Endothelial cell of umbilical vein (primary cell): ENCODE data around the gene TTC21A. TPM values are rescaled to one million over a fixed set of nuclear protein-coding genes. Genes with fewer than 3 reads are reported as not detected.

ENCODE experiments used
- BruUV-seq: library from RNA; stranded (reverse); fragments of 400-500 nt; replicated peaks from 2 replicates; lab custom pipeline; 2021; lab: Mats Ljungman, UMichigan
- CTCF ChIA-PET: fragments of 300-600, 350-600 bp; sonication (Branson Sonifier 250); formaldehyde crosslinking; loops from one replicate; lab custom pipeline; 2021; ENCODE audit warnings: antibody characterized with exemption, inconsistent platforms; lab: Charles Lee
- POLR2A ChIA-PET: fragments of 300-600, 350-600 bp; sonication (Branson Sonifier 250); formaldehyde crosslinking; loops from one replicate; lab custom pipeline; 2021; ENCODE audit warnings: antibody characterized with exemption, inconsistent platforms; lab: Charles Lee
- DNase-seq: peaks from one replicate; pipeline ENCODE4 v3.0.0-alpha.2; 2011; ENCODE audit warnings: low read depth, low spot score
- FAIRE-seq: peaks from 2 replicates; lab custom pipeline; 2011; peaks lifted over from hg19 to GRCh38; lab: Jason Lieb, UNC
- H2AFZ ChIP-seq: 2 replicates; pipeline ENCODE4 v1.6.0; 2012; ENCODE audit warnings: low read depth, low read length, control low read depth, inconsistent platforms
- H3K27ac ChIP-seq: 2 replicates; pipeline ENCODE4 v1.5.1; 2011; ENCODE audit warnings: low read depth, mild to moderate bottlenecking, control low read depth, low read length, moderate library complexity; ENCODE audit not compliant: insufficient read depth
- H3K27me3 ChIP-seq, 2 experiments: 2 replicates each; pipeline versions ENCODE4 v1.6.0 to v1.6.1; 2011; ENCODE audit warnings: low read length in 2 of 2, mixed read lengths in 1 of 2; ENCODE audit not compliant: control insufficient read depth in 2 of 2, insufficient read depth in 2 of 2
- H3K36me3 ChIP-seq, 2 experiments: 2 replicates in 1 of 2; 3 replicates in 1 of 2; pipeline ENCODE4 v1.5.1; 2011; ENCODE audit warnings: low read length in 2 of 2, mild to moderate bottlenecking in 1 of 2, moderate library complexity in 1 of 2; ENCODE audit not compliant: control insufficient read depth in 2 of 2, insufficient read depth in 2 of 2; ENCODE audit errors: extremely low read depth in 1 of 2
- H3K4me1 ChIP-seq: 3 replicates; pipeline ENCODE4 v1.5.1; 2011; ENCODE audit warnings: mild to moderate bottlenecking, low read length; ENCODE audit not compliant: control insufficient read depth, insufficient read depth; ENCODE audit errors: extremely low read depth
- H3K4me2 ChIP-seq: 2 replicates; pipeline ENCODE4 v1.6.1; 2011; ENCODE audit warnings: low read length, control low read depth, mixed read lengths; ENCODE audit not compliant: insufficient read depth
- H3K4me3 ChIP-seq, 3 experiments: fragments of 200-600 bp in 1 of 3; sonication (generic), shearing (Covaris generic) in 1 of 3; replicated peaks in 1 of 3; 2 replicates each; pipeline ENCODE4 v1.5.1; 2011 to 2016; ENCODE audit warnings: control low read depth in 3 of 3, low read length in 3 of 3, mild to moderate bottlenecking in 2 of 3, inconsistent platforms in 1 of 3, low read depth in 1 of 3, moderate library complexity in 1 of 3; ENCODE audit not compliant: insufficient read depth in 1 of 3
- H3K79me2 ChIP-seq: 2 replicates; pipeline ENCODE4 v1.6.0; 2012; ENCODE audit warnings: low read length, inconsistent platforms; ENCODE audit not compliant: control insufficient read depth, insufficient read depth
- H3K9ac ChIP-seq: replicated peaks from 2 replicates; pipeline ENCODE3; 2011; ENCODE audit warnings: low read length, control low read depth; ENCODE audit not compliant: insufficient read depth; ENCODE audit errors: extremely low read depth
- H3K9me1 ChIP-seq: replicated peaks from 3 replicates; pipeline ENCODE4 v1.6.0; 2011; ENCODE audit warnings: mild to moderate bottlenecking, low read length; ENCODE audit not compliant: control insufficient read depth, insufficient read depth; ENCODE audit errors: extremely low read depth
- H3K9me3 ChIP-seq: replicated peaks from 2 replicates; pipeline ENCODE4 v1.5.1; 2012; ENCODE audit warnings: low read length, inconsistent platforms; ENCODE audit not compliant: control insufficient read depth, insufficient read depth
- H4K20me1 ChIP-seq: replicated peaks from 2 replicates; pipeline ENCODE3; 2011; ENCODE audit warnings: mild to moderate bottlenecking, low read length; ENCODE audit not compliant: control insufficient read depth, insufficient read depth; ENCODE audit errors: extremely low read depth
- FOS ChIP-seq: IDR thresholded peaks from 2 replicates; pipeline ENCODE4 v1.6.1; 2011; ENCODE audit warnings: mild to moderate bottlenecking, low read length, moderate library complexity, borderline replicate concordance; ENCODE audit not compliant: insufficient read depth
- JUN ChIP-seq: IDR thresholded peaks from 2 replicates; pipeline ENCODE4 v1.6.1; 2011; ENCODE audit warnings: borderline replicate concordance, low read depth; ENCODE audit not compliant: insufficient read length, insufficient read depth
- MAX ChIP-seq: IDR thresholded peaks from 2 replicates; pipeline ENCODE4 v1.6.1; 2011; ENCODE audit not compliant: insufficient read depth, insufficient read length
- MYC ChIP-seq: IDR thresholded peaks from one replicate; pipeline ENCODE4 v1.6.1; 2011; ENCODE audit warnings: mild to moderate bottlenecking, low read depth, low read length
- POLR2A ChIP-seq: IDR thresholded peaks from 2 replicates; pipeline ENCODE4 v1.6.1; 2012; ENCODE audit warnings: low read depth, mild to moderate bottlenecking, control low read depth, low read length
- POLR2AphosphoS5 ChIP-seq: IDR thresholded peaks from 2 replicates; pipeline ENCODE4 v1.6.1; 2012; ENCODE audit warnings: low read depth, mild to moderate bottlenecking, control low read depth, low read length, moderate library complexity; ENCODE audit not compliant: insufficient read depth
- dilution Hi-C: fragments of 300-500 bp; cut with MboI; formaldehyde crosslinking; loops from one replicate; pipeline ENCODE4 v1.15.0; 2019; ENCODE audit warnings: low sequenced_read_pairs; ENCODE audit not compliant: extremely low pct_ligation_motif_present
- intact Hi-C: fragments of 100-400 bp; cut with micrococcal nuclease; formaldehyde crosslinking; loops from one replicate; pipeline ENCODE4 v1.10.0; 2022
- polyA plus RNA-seq, 4 experiments: library from polyadenylated mRNA; depleted of rRNA in 3 of 4; stranded (reverse) in 3 of 4; unstranded in 1 of 4; fragments of >200 nt; gene quantifications; 2 replicates each; pipeline versions ENCODE4 v1.2.1 to v1.2.3, GENCODE V29; 2011 to 2012; ENCODE audit warnings: missing spikeins in 1 of 4
- total RNA-seq: library from RNA; stranded (reverse); gene quantifications from 2 replicates; pipeline ENCODE4 v1.2.3, GENCODE V29; 2021

Gene TTC21A
- total and polyA plus RNA-seq, 2 donors (not counting 3 experiments of a cell fraction or from before 2014, with no cell fraction given), result 4.7 to 7.8 TPM

GRCh38 chr3:39177708-39178332 is 70.3 kb downstream of the TTC21A start:
- intact Hi-C loops (loop anchor here (1.0 to 5.0 kb wide), 7 partner anchors 12 to 205 kb away; partner anchors contain the start of genes GORASP1, SCN11A, SLC25A38 and TTC21A), dilution Hi-C loops (no loop called here)
- Histone ChIP-seq H3K4me1 (peaks cover 25% of the 10 kb centered on the region), H2AFZ (no peak overlapping the region), H3K9me3 (no peaks in the 10 kb centered on the region), H3K79me2 (no peaks in the 10 kb centered on the region), H3K4me2 (peak overlapping the region; percentile 74), H3K9me1 (no peaks in the 10 kb centered on the region), H3K27ac (peak overlapping the region; percentile 96), H3K27me3 (no peaks in the 10 kb centered on the region), H3K4me3 (peak overlapping the region in 2 of 3 experiments; percentile 41 to 55), H3K9ac (peak overlapping the region; percentile 86), H4K20me1 (no peaks in the 10 kb centered on the region), H3K36me3 (no peaks in the 10 kb centered on the region)
- DNase-seq (peak; percentile 95), FAIRE-seq (peak; percentile 96)
- CTCF ChIA-PET, result interaction anchor here (0.8 to 3.4 kb wide), 12 partner anchors 9 to 114 kb away, joined by 3 to 41 read pairs (median 4); no protein-coding TSS in a partner anchor
- BruUV-seq, result TSS peak; percentile 96
- TF ChIP-seq POLR2A, result peak; percentile 37
- TF ChIP-seq MYC, result no peak
- TF ChIP-seq JUN, result peak; percentile 53
- POLR2A ChIA-PET, result interaction anchor here (0.6 to 2.0 kb wide), 13 partner anchors 9 to 236 kb away, joined by 3 to 19 read pairs (median 5); partner anchors contain the start of genes GORASP1 and TTC21A

- DNase-seq, result peak; percentile 71
These were observed 71.1 kb downstream of the TTC21A start for GRCh38 chr3:39178553-39178952.

More at GRCh38 chr3:39178553-39178952, 71.1 kb downstream of the TTC21A start:
- TF ChIP-seq MYC, result no peak
- TF ChIP-seq MAX, result peak; percentile 38
- peak; percentile 8 for TF ChIP-seq POLR2AphosphoS5
- TF ChIP-seq FOS, result no peak
- peak; percentile 36 for TF ChIP-seq JUN
- intact Hi-C loops (loop anchor here (1.0 to 5.0 kb wide), 5 partner anchors 27 to 126 kb away; partner anchors contain the start of genes GORASP1, SCN11A, TTC21A and WDR48), dilution Hi-C loops (no loop called here)
- Histone ChIP-seq H3K4me1 (peaks cover 25% of the 10 kb centered on the region), H3K4me2 (peak overlapping the region; percentile 74), H3K27ac (peak overlapping the region; percentile 96), H3K9me3 (no peaks in the 10 kb centered on the region), H4K20me1 (no peaks in the 10 kb centered on the region), H3K9me1 (no peaks in the 10 kb centered on the region), H3K36me3 (no peaks in the 10 kb centered on the region), H3K27me3 (no peaks in the 10 kb centered on the region), H2AFZ (no peak overlapping the region), H3K79me2 (no peaks in the 10 kb centered on the region), H3K4me3 (peak overlapping the region in 1 of 3 experiments; percentile 55), H3K9ac (peak overlapping the region; percentile 86)
- BruUV-seq, result no TSS peak
- ChIA-PET POLR2A (interaction anchor here (1.1 to 2.0 kb wide), 7 partner anchors 10 to 93 kb away, joined by 3 to 19 read pairs (median 5); partner anchors contain the start of genes GORASP1 and TTC21A), CTCF (interaction anchor here (1.2 to 3.4 kb wide), 7 partner anchors 11 to 110 kb away, joined by 3 to 41 read pairs (median 11); no protein-coding TSS in a partner anchor)
- FAIRE-seq, result peak; percentile 69
